ENCODE data around the gene GZMH. TPM values are rescaled to one million over a fixed set of nuclear protein-coding genes. Genes with fewer than 3 reads are reported as not detected.
A peak's percentile ranks its signal among the peaks of the same experiment; 100 is the strongest.

Gene GZMH
- total and polyA plus RNA-seq, 8 donors, result 0.21 to 0.90 (median 0.64) TPM; not detected in 2

GRCh38 chr14:24633353-24633752, 23.9 kb upstream of the GZMH start:
- 81 to 100% methylated on average over 1 of the region's 1 CpG for WGBS, 2 donors
- TF ChIP-seq, protein P1, sequence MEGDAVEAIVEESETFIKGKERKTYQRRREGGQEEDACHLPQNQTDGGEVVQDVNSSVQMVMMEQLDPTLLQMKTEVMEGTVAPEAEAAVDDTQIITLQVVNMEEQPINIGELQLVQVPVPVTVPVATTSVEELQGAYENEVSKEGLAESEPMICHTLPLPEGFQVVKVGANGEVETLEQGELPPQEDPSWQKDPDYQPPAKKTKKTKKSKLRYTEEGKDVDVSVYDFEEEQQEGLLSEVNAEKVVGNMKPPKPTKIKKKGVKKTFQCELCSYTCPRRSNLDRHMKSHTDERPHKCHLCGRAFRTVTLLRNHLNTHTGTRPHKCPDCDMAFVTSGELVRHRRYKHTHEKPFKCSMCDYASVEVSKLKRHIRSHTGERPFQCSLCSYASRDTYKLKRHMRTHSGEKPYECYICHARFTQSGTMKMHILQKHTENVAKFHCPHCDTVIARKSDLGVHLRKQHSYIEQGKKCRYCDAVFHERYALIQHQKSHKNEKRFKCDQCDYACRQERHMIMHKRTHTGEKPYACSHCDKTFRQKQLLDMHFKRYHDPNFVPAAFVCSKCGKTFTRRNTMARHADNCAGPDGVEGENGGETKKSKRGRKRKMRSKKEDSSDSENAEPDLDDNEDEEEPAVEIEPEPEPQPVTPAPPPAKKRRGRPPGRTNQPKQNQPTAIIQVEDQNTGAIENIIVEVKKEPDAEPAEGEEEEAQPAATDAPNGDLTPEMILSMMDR (IDR thresholded peaks at IDR 0.05), result no peak
- Histone ChIP-seq H3K36me3 (no peaks in the 10 kb centered on the region), H3K4me1 (peaks cover 0 to 3% (median 0%) of the 10 kb centered on the region in 3 donors), H3K27me3 (no peaks in the 10 kb centered on the region), H3K4me3 (no peak overlapping the region), H3K9me3 (no peaks in the 10 kb centered on the region), H3K27ac (no peak overlapping the region)
- no peak for DNase-seq
- FAIRE-seq, result no peak
- intact Hi-C loops (cut with DNase I), result no loop called here
- ATAC-seq, result no peak

DNA sequence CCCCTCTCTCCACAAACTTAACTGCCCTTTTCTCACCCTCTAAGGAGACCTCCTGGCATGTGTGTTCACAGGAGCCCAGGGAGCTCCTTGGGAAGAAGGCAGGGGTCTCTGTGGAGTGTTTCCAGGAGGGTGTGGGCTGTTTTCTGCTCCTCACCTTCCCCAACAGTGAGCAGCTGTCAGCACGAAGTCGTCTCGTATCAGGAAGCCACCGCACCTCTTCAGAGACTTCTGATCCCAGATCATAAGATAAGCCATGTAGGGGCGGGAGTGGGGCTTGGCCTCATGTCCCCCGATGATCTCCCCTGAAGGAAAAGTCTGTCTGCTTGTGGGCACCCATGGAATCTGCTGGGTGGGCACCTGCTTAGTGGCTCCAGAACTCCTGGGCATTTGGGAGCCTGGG, 23.3 kb upstream of the GZMH start:
- FAIRE-seq (no peak), ATAC-seq (no peak), DNase-seq (no peak)
- TF ChIP-seq, protein P1 (IDR thresholded peaks at IDR 0.05), result no peak
- Histone ChIP-seq H3K9me3 (no peaks in the 10 kb centered on the region), H3K27ac (no peak overlapping the region), H3K36me3 (no peaks in the 10 kb centered on the region), H3K4me3 (no peak overlapping the region), H3K4me1 (peaks cover 0 to 3% (median 0%) of the 10 kb centered on the region in 3 donors), H3K27me3 (no peaks in the 10 kb centered on the region)
- WGBS, 2 donors, result 60 to 70% methylated on average over 6 of the region's 6 CpGs
- intact Hi-C loops (cut with DNase I), result no loop called here

GRCh38 chr14:24632336-24632735, 22.9 kb upstream of the GZMH start:
- no peaks in the 10 kb centered on the region for H3K27me3 ChIP-seq
- TF ChIP-seq, protein P1 (IDR thresholded peaks at IDR 0.05), result no peak
- ATAC-seq (no peak), DNase-seq (no peak), FAIRE-seq (no peak)
- 76 to 82% methylated on average over 4 of the region's 4 CpGs for WGBS, 2 donors
- no peak overlapping the region for H3K4me3 ChIP-seq
- H3K4me1 ChIP-seq, result peaks cover 0 to 3% (median 0%) of the 10 kb centered on the region in 3 donors
- intact Hi-C loops (cut with DNase I), result no loop called here
- H3K36me3 ChIP-seq, result no peaks in the 10 kb centered on the region
- H3K27ac ChIP-seq, result no peak overlapping the region
- no peaks in the 10 kb centered on the region for H3K9me3 ChIP-seq

DNA sequence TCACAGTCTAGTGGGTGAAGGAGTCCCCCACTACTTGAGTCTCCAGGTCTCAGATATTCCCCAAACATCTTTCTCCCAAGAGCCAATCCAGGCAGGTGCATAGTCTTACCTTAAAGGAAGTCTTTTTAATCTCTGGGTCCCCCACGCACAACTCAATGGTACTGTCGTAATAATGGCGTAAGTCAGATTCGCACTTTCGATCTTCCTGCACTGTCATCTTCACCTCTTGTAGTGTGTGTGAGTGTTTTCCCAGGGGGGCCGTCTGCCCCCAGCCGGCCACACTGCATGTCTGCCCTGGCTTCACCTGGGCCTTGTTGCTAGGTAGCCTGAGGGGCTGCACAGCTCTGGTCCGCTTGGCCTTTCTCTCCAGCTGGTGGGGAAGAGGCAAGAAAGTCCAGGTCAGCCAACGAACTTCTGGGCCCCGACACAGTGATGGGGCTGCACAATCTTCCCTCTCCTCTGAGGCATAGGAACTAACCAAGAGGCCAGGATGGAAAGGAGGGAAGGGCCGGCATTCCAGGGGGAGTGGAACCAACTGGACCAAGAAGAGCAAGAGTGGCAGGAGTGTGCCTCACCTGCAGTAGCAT, 22.4 kb upstream of the GZMH start:
- H3K9me3 ChIP-seq, result no peaks in the 10 kb centered on the region
- H3K36me3 ChIP-seq, result no peaks in the 10 kb centered on the region
- WGBS, 2 donors, result 92 to 97% methylated on average over 11 of the region's 11 CpGs
- DNase-seq (no peak), FAIRE-seq (no peak), ATAC-seq (no peak)
- H3K4me1 ChIP-seq, result peaks cover 0 to 3% (median 0%) of the 10 kb centered on the region in 3 donors
- no peaks in the 10 kb centered on the region for H3K27me3 ChIP-seq
- no peak overlapping the region for H3K4me3 ChIP-seq
- H3K27ac ChIP-seq, result no peak overlapping the region
- intact Hi-C loops (cut with DNase I), result no loop called here
- TF ChIP-seq, protein P1 (IDR thresholded peaks at IDR 0.05), result no peak

DNA sequence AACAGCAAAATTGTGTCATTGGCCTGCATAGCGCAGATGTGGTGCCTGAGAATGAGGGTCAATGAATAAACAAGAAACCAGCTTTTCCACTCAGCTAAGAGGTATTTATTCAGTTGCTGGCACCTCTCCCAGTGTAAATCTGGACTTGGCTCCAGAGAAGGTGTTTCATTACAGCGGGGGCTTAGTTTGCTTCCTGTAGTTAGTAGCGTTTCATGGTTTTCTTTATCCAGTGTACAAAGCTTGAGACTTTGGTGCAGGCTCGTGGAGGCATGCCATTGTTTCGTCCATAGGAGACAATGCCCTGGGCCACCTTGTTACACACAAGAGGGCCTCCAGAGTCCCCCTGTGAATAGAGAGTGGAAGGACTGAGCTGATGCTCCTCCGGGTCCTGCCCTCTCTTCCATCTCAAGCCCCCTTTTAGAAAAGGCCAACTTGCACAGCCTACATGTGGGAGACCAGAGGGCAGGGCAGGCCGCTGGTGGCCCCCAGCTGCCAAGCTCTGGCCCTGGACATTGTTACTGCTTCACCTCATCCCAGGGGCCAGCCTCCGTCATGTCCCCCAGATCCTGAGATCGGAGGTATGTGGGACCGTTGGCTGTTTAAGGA, 21.5 kb upstream of the GZMH start:
- Histone ChIP-seq H3K36me3 (no peaks in the 10 kb centered on the region), H3K27ac (peak overlapping the region in 3 of 4 donors; percentile 53 to 75 (median 69)), H3K27me3 (no peaks in the 10 kb centered on the region), H3K4me3 (no peak overlapping the region), H3K4me1 (peaks cover 0 to 3% (median 0%) of the 10 kb centered on the region in 3 donors), H3K9me3 (no peaks in the 10 kb centered on the region)
- 48% methylated on average over 10 of the region's 10 CpGs for WGBS, 2 donors
- FAIRE-seq (no peak), DNase-seq (peak in 3 of 6 donors; percentile 49 to 63 (median 52)), ATAC-seq (peak; percentile 82 to 95 (median 91))
- TF ChIP-seq, protein P1 (IDR thresholded peaks at IDR 0.05), result no peak
- intact Hi-C loops (cut with DNase I), result no loop called here

Data from pancreas (tissue), 10 donors.